K562 (cell line): ENCODE measurements around the gene SULT2B1.

ENCODE experiments used
- BCOR ChIP-seq: fragments of 450-650 bp; IDR thresholded peaks from 2 replicates; pipeline ENCODE4 v1.6.1; 2016
- HDGF ChIP-seq: fragments of 450-650 bp; IDR thresholded peaks from 2 replicates; pipeline ENCODE4 v1.6.1; 2016
- TARDBP ChIP-seq: fragments of 450-650 bp; IDR thresholded peaks from 2 replicates; pipeline ENCODE4 v1.6.1; 2016
- TF ChIP-seq, protein P1 (sequence below): sonication (generic); formaldehyde crosslinking; IDR thresholded peaks from 2 replicates; pipeline ENCODE4 v1.9.0; 2022; ENCODE audit warnings: mild to moderate bottlenecking, missing genetic modification reagents
- TF ChIP-seq, protein P2 (sequence below), 2 experiments: fragments of 450-650 bp; conservative IDR thresholded peaks; 2 replicates each; pipeline ENCODE4 v1.6.1; 2017; ENCODE audit warnings: mild to moderate bottlenecking in 2 of 2, moderate library complexity in 2 of 2

DNA sequence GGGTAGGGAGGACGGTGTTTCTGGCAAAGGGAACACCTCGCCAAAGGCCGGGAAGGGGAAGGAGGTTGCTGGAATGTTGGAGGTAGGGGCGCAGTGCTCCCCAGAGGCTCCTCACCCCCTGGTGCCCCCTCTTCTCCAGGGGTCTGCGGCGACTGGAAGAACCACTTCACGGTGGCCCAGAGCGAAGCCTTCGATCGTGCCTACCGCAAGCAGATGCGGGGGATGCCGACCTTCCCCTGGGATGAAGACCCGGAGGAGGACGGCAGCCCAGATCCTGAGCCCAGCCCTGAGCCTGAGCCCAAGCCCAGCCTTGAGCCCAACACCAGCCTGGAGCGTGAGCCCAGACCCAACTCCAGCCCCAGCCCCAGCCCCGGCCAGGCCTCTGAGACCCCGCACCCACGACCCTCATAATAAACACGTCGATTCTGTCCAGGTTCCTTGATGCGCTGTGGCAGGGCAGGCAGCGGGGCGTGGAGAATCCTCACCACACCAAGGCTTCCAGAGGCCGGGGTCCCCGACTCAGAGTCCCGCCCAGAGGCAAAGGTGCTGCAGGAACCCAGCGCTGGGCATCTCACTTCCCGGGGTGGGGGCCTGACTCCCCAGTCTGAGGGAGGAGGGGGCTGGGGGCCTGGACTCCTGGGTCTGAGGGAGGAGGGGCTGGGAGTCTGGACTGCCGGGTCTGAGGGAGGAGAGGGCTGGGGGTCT lies 47.2 kb downstream of the SULT2B1 start:
- TF ChIP-seq, protein P1, sequence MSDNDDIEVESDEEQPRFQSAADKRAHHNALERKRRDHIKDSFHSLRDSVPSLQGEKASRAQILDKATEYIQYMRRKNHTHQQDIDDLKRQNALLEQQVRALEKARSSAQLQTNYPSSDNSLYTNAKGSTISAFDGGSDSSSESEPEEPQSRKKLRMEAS (CRISPR knock-in tag), result no peak
- TF ChIP-seq TARDBP (no peak), BCOR (no peak), HDGF (no peak)
- TF ChIP-seq, protein P2, sequence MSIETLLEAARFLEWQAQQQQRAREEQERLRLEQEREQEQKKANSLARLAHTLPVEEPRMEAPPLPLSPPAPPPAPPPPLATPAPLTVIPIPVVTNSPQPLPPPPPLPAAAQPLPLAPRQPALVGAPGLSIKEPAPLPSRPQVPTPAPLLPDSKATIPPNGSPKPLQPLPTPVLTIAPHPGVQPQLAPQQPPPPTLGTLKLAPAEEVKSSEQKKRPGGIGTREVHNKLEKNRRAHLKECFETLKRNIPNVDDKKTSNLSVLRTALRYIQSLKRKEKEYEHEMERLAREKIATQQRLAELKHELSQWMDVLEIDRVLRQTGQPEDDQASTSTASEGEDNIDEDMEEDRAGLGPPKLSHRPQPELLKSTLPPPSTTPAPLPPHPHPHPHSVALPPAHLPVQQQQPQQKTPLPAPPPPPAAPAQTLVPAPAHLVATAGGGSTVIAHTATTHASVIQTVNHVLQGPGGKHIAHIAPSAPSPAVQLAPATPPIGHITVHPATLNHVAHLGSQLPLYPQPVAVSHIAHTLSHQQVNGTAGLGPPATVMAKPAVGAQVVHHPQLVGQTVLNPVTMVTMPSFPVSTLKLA (conservative IDR thresholded peaks at IDR 0.05), result no peak
